GM19463 (cell line): Measurements from ENCODE around the gene CPB1.
A peak's percentile ranks its signal among the peaks of the same experiment; 100 is the strongest.

Source experiments
- ATAC-seq: cut with Tn5 transposase; IDR thresholded peaks from one replicate; pipeline ENCODE4 v1.9.1; 2021; ENCODE audit warnings: mild to moderate bottlenecking, moderate library complexity; ENCODE audit not compliant: unreplicated experiment

Gene CPB1

DNA sequence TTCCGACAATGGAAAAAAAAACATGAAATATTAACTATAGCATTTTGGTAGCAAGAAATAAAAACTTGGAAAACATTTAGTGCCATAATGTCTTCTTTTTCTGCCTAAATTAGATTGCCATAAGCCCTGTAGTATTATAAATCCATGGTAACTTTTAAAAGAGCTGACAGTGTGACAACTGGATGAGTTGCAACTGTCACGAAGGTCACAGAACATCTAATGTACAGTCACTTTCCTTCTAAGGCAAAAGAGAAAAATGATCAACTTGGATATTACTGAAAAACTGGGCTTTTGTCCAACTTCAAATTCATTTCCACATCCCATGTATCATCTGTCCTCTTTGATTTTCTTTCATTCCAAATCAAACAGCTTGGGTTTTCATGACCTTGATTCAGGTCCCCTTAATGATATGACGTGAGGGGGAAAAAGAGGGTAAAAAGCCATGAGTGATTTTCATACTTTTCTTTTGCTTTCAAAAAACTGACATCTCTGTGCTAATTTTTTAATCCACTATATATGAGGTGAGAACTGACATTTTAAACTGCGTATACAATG, 602 bp downstream of the CPB1 start:
- ATAC-seq: no peak

DNA sequence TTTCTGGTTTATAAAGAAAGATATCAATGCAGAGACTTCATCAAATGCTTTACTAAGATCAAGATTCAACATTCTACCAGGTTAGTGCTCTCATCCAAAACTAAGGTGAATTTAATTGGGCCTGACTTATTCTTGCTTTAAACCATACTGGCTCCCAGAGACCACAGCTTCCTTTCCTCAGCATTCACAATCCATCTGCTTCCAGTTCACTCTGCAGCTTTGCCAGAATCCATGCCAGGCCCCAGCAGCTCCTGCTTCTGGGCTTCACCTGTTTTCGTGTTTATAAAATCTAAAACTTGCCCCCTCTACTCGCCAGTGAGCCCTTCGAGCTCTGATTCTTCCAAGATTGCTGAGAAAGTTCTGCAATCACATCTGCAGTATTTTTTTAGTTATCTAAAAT, 2.3 kb downstream of the CPB1 start:
- no peak for ATAC-seq

DNA sequence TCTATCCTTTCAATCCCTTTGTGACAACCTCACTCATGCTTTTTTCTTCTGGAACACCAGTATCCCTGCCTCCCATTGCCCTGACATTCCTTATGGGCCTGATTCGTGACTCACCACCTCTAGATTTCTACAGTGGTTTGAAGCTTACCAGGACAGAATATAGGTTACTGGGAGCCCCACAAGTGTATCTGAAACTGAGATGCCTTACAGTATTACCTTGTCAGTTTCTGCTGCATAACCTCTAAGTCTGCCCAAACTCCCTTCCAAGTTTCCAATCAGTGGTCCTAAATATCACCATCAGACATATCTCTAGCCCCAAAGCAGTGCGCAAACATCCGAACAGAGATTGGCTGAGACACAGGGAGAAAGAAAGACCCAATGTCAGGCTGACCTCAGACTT, 5.6 kb downstream of the CPB1 start:
- no peak for ATAC-seq

DNA sequence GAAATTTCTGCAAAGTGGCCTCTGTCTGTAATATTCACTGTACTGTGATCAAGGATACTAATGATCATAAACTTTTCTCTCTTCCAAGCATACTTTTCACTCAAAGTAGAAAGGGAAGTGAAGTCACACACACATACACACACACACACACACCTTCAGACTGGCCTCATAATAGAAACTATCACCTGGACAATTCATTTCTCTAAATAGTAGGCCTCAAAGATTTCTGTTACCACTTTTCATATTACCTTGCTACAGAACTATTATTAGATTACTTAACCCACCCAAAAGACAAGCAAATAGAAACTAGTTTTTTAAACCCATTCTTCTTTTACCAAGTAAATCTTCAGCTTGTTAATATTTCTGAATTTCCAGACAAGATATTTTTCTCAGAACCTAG, 12.2 kb downstream of the CPB1 start:
- no peak for ATAC-seq

DNA sequence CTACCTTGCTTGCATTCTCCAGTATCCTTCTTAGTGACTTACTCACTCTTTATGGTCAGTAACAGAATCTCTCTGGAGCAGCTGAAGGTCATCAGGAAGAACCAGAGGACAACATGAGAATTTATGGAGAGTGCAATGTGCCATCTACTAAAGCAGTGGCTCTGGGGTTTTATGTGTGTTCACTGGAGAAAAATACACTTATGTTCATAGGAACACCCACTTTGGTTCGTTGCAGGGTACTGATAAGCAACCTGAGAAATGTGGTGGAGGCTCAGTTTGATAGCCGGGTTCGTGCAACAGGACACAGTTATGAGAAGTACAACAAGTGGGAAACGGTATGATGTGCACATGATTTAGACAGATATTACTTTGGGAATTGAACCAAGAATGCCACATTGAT, 12.8 kb downstream of the CPB1 start:
- no peak for ATAC-seq

DNA sequence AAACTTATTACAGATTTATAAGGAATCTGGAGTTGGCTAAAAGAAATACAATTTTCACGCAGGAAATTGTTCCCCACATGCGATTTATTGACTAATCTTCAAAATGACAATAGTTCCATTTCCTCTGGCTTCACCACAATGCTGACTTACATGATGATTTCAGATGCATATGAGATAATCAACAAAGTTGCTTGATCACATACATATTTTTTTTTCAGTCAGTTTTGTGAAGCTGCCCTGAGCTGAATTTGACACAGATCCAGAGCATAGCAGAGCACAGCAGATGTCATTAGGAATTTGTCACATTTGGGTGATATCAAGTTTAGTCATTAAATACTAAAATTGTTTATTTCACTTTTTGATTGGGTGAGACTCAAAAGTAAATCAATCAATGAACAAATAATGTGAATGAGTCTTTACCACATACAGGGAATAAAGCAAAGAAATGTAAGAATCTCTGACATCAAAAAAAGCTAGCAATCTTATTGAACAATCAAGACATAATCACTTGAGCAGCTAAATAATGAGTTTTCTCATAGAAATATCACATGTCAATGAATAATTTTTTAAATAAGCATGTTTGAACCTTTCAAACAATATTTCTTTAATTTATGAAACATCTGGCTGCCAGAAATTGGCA, 18.3 kb downstream of the CPB1 start:
- ATAC-seq: no peak

DNA sequence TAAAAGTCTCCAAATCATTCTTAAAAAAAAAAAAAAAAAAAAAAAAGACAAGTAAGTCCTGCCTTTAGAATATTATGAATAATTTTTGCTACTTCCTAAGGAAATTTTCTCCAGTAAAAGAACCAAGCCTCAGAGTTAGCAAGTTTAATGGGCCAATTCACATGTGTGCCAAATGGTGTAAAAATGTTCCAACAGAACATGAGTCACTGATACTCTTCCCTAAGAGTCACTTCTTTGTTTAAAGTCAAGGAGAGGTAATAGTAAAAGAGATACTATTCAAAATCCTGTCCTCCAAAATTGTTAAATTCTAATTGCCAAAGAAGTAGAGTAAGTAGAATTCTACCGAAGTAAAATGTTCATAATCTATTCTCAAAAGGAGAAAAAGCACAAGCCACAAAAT, 19.7 kb downstream of the CPB1 start:
- no peak for ATAC-seq

DNA sequence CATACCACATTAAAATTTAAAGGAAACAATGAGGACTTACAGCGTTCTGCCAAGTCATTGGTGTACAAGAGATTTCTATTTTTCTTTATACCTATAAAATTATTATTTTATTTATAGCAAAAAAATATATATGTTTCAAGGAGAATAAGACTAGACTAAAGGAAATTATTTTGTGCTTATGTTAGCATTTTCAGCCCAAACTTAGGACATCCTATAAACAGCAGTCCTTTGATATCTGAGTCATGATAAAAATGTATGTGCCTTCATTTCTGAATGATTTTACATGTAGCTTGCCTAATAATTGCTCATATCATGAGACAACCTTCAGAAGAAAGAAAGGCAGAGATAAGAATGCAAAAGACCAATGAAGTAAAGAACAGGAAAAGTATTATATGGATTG, 20.8 kb downstream of the CPB1 start:
- no peak for ATAC-seq

DNA sequence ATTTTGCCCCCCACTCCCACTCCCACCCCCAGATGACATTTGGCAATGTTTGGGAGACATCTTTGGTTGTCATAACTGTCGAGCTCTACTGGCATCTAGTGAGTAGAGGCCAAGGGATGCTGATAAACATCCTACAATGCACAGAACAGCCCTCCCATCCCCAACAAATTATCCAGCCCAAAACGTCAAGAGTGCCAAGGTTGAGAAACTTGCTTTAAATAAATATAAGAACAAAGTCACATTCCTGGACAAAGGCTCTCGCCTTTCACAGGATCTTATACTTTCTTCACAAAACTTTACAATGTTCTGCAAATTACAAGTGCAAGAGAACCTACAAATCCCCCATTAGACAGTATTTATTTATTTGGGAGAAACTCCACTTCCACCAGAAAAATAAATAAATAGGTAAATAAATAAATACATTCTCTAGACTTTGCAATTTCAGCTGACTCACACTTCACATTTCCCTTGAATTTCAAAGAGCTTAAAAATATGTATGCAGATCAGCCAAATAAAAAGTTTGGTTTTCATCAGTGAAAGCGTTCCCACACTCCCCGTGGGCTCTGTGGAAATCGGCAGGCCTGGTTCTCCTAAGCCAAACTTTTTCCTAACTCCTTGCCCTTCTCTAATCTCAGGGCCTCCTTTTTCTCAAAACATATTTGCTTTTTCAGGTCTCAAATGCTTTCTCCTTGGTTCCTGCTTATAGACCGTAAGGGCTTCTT, 24.8 kb downstream of the CPB1 start:
- ATAC-seq: no peak

DNA sequence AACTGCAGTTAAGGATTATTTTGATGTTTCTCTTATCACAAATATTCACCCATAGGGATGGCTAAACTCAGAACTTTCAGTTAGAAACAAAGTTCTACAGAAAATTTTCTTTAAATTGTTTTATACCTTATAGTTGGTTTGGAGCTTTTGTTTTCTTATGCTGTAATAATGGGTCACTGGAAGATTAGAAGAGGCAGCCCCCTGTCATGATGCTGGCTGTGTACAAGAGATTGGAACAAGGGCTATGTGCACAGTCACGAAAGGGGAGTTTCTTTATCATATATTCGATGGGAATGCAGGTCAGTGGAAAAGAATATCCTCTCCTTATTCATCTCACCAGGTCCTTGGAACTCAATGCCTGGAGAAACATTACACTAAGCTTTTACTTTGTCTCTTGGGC, 25.5 kb downstream of the CPB1 start:
- ATAC-seq: no peak

DNA sequence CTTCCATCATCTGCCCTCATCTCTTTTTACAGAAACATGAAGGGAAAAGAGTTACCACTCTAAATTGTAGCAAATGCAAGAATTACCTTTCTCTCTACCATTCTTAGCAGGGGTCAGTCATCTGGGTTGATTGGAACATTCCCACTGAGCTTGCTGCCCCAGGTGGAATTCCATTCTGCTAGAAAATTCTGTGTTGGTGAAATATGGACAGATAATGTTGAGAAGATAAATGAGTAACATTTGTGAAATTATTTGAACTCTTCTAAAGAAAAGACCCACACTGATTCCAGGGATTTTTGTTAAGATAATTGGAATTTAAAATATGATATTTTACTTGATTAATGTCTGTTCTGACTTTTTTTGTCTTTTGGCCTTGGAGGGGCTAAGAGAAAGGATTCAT, 26.4 kb downstream of the CPB1 start:
- no peak for ATAC-seq

DNA sequence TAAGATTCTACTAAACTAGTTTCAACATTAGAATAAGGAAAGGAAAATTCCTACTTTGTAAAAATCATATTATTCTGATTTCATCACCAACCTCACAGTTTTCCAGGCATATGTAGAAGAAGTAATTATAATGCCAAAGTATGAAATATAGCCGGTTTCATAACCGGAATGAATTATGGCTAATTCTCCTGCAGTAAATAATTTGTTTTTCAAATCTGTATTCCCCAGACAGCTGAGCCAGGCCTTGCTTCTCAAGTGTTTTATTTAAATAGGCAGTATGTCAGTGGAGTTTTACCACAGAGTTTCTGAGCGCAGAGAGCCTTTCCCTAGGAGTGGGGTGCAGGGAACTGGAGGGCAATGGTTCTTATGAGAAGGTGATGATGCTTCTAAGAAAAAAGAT, 28.8 kb downstream of the CPB1 start:
- ATAC-seq: no peak

DNA sequence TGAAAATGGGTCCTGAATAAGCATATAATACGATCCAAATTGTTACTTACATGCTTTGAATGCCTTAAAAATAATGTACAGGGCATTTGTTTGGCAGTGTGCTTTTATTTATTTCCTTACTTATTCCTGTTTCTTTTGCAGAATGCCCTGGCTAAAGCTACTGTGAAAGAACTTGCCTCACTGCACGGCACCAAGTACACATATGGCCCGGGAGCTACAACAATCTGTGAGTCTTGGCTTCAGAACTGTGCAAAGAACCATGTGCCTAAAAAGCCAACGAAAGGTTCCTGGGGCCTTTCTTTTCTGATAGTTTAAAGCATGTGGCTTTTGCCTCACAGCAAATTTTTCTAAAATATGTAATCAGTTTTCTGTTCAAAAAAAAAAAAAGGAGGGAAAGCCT, 29.7 kb downstream of the CPB1 start:
- ATAC-seq: no peak

DNA sequence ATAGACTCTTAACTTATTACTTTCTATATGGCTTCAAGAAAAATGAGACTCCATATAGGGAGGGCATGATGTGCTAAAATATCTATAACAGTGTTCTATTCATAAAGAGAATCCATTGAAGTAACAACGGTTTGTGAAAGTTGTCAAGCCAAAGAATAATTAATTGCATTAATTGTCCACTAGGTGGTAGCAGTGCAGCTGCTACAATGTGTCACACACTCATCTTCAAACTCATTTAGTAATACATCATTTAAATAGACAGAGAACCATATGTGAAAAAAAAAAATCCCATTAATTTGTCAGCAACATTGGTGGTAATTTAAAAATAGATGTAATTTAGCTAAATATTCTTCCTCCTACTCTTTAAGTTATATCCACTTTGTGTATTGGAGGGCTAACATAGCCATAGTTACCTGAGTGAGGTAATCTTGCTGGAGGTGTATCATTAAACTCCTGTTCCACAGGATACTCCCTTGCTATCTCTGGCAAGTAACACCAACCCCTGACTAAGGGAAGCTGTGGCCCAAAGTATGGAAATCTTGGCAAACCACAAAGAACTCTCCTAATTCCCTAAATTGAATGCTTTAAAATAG, 33.8 kb downstream of the CPB1 start:
- ATAC-seq: peak; percentile 72

DNA sequence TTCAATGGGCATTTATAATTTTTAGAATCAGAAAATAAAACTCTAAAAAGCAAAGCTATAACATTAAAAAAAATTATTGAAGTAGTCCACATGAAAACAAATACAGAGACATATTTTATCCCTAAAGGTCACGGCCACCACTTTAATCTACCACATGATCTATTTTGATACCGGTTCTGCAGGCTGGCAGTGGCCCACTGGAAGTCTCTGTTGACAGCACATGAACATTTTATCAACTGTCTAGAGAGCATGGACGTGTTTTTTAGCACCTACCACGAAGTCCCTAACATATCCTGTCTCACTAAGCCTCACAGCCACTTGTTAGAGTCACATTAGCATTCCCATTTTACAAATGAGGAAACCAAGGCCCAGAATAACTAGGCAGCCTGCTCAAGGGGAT, 35.7 kb downstream of the CPB1 start:
- ATAC-seq: no peak

DNA sequence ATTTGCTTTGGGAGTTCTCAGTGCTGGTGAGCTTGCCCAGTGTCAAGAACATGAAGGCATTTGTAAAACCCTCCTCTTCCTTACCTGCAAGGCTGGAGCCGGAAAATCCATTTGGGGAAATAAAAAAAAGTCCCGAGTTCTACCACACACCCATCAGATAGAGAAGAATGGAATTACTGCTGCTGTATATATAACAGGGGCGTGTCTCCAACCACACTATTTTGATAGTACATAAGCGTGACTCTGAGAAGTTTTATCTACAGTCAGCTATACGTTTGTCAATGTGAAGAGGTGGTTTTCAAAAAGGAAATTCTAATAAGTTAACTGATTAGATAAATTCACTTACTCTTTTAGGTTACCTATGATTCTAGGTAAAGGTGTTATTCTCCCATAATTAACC, 36.2 kb downstream of the CPB1 start:
- no peak for ATAC-seq

DNA sequence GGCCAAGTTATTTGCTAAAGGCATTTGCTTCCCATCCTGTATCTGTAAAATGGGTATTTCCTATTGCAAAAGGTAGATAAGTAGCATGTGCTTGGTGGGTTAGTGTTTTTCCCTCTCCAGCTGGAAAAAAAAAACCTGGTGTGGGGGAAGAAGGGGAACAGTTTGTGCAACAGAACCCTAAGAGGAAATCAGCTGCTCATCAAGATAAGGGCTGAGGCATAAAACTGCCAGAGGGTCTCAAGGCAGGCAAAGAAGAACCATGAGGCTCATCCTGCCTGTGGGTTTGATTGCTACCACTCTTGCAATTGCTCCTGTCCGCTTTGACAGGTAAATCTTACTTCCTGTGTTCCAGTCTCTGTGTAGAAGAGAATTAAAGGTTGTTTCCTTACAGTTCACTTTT, 37.4 kb downstream of the CPB1 start, which contains the start of gene CPA3:
TSS of gene CPA3 (plus strand) at position 248 of the 400 bp plus-strand sequence. CDS start at position 260, 12 bp downstream.
- ATAC-seq: no peak

DNA sequence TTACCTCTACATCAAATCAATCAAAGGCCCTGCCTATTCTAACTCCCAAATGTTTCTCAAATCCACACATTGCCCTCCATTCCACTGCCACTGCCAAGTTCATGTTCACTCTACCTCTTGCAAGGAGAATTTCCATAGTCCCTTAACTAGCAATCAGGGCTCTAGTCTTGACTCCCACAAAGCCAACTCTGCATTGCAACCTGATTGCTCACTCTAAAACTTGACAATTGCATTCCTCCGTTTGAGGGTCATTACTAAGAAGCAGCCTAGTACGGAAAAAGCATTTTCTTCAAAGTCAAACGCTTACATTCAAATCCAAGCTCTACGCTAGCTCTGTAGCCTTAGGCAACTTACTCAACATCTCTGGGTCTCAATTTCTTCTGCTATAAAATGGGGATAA, 38.6 kb downstream of the CPB1 start:
- no peak for ATAC-seq

DNA sequence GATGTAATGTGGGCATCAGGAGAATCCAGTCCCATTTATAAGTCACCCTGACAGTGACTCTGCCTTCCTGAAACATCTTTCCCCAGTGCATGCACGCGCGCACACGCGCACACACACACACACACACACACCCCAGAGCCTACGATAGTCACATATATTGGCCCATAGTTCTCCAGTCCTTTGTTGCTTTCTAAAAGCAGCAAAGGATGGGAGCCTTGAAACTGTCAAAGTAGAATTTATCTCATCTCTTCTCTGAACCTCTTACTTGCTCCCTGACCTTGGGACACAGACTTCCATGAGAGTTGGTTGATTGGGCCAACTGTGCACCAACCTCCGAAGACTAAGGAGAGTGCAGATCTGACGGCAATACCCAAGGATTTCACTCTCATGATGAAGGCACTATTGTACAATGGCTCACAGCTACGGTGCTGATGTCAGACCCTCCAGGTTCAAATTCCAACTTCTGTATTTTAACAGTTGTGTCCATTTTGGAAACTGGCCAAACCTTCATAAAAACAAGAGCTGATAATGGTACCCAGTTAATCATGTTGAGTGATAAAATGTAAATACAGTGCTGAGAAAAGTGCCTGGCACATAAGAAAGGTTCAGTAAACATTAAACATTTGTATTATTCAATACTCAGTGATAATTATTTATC, 45.8 kb downstream of the CPB1 start:
- ATAC-seq: no peak

DNA sequence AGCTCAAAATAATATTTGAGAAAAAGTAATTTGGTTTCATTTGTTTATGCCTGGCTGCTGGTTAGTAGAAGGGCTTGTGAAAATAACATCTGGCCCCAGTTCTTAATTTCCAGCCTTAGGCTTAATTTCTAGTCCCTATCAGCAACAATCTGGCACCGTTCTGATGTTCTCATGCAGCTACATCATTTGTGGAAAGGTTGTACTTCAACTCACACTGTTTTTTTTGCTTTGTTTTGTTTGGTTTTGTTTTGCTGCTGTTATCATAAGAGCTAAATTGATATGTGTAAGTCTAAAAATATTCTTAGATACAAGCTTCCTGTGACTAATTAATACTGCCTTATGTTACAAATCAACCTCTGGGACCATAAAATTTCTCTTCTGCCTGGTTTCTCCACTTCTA, 46.4 kb downstream of the CPB1 start:
- ATAC-seq: no peak

DNA sequence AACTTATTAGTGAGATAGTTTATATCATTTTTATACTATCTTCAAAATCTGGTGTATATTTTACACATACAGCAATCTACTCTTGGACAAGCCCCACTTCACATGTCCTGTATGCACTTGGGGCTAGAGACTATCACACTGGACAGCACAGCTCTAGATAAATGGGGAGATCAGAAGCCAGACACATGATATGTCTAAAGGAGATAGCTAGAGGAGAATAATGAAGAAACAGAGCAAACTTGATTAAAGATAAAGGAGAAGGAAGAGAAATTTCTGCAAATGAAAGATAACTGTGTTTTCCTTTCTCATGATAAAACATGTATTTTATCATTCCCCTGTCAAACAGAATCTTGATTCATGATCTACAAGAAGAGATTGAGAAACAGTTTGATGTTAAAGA, 50.5 kb downstream of the CPB1 start:
- no peak for ATAC-seq

DNA sequence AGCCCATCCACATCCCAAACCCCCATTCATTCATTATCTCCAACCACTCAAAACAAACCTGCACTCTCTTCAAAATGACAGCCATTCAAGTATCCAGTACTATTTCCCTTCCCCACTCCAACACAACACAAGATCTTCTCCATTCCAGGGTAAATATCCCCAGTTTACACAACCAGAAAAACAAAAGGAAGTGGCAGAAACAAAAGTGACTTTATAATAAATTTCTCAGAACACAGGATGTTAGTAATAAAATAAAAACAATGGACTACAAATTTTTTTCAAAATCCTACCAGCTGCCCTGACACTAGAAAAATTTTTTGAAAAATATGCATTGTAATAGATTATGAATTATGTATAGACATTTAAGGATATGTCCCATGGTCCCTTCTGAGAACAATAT, 51.6 kb downstream of the CPB1 start:
- no peak for ATAC-seq
